ENCODE data around the gene NFIL3. TPM values are rescaled to one million over a fixed set of nuclear protein-coding genes. Genes with fewer than 3 reads are reported as not detected.

The NFIL3 gene
- total RNA-seq, 4 donors from 2014 or later = 13.9 to 38.6 (median 22.7) TPM

- TF ChIP-seq POLR2A (IDR thresholded peaks at IDR 0.05) = no peak
- no peak for TF ChIP-seq CTCF (IDR thresholded peaks at IDR 0.05)
- H3K4me3 ChIP-seq (replicated peaks in 1 of 3) = no peak overlapping the region
- peaks cover 13% of the 10 kb centered on the region in 2 donors for H3K4me1 ChIP-seq
- no peak for DNase-seq
- intact Hi-C loops (cut with DNase I) = loop anchor here (10.0 kb wide), 1 partner anchor 50 kb away; no protein-coding TSS in a partner anchor
- H3K27me3 ChIP-seq = no peaks in the 10 kb centered on the region
- no peaks in the 10 kb centered on the region for H3K9me3 ChIP-seq
- WGBS, 2 donors = 80 to 100% methylated on average over 2 to 3 of the region's 3 CpGs
- H3K27ac ChIP-seq = no peak overlapping the region
- no peaks in the 10 kb centered on the region for H3K36me3 ChIP-seq
Observed at GRCh38 chr9:91364702-91365101, 58.9 kb downstream of the NFIL3 start.

- DNase-seq = no peak
- TF ChIP-seq CTCF (IDR thresholded peaks at IDR 0.05) (no peak), POLR2A (IDR thresholded peaks at IDR 0.05) (no peak)
- H3K9me3 ChIP-seq = no peaks in the 10 kb centered on the region
- H3K4me3 ChIP-seq (replicated peaks in 1 of 3) = no peak overlapping the region
- peaks cover 20% of the 10 kb centered on the region in 2 donors for H3K4me1 ChIP-seq
- intact Hi-C loops (cut with DNase I) = loop anchor here (10.0 kb wide), 1 partner anchor 51 kb away; no protein-coding TSS in a partner anchor
- WGBS, 2 donors = 91 to 96% methylated on average over 5 of the region's 7 CpGs
- H3K36me3 ChIP-seq = no peaks in the 10 kb centered on the region
- no peaks in the 10 kb centered on the region for H3K27me3 ChIP-seq
- H3K27ac ChIP-seq = no peak overlapping the region
Observed at GRCh38 chr9:91364005-91364404, 59.6 kb downstream of the NFIL3 start.

GRCh38 chr9:91362051-91362611 is 61.5 kb downstream of the NFIL3 start:
- intact Hi-C loops (cut with DNase I) = loop anchor here (10.0 kb wide), 1 partner anchor 53 kb away; no protein-coding TSS in a partner anchor
- H3K36me3 ChIP-seq = no peaks in the 10 kb centered on the region
- H3K27ac ChIP-seq = peak overlapping the region in 2 of 3 donors; percentile 95 to 98
- TF ChIP-seq POLR2A (IDR thresholded peaks at IDR 0.05) (no peak), CTCF (IDR thresholded peaks at IDR 0.05) (no peak)
- peaks cover 27 to 31% of the 10 kb centered on the region in 2 donors for H3K4me1 ChIP-seq
- H3K9me3 ChIP-seq = no peaks in the 10 kb centered on the region
- 55 to 56% methylated on average over 15 of the region's 15 CpGs for WGBS, 2 donors
- H3K27me3 ChIP-seq = no peaks in the 10 kb centered on the region
- DNase-seq = no peak
- H3K4me3 ChIP-seq (replicated peaks in 1 of 3) = peak overlapping the region in 2 of 3 donors; percentile 1 to 95

- WGBS, 2 donors = 0 to 1% methylated on average over 15 to 29 of the region's 82 CpGs
- TF ChIP-seq POLR2A (IDR thresholded peaks at IDR 0.05) (peak; percentile 63 to 91), CTCF (IDR thresholded peaks at IDR 0.05) (peak in 2 of 6 experiments; percentile 14 to 21)
- intact Hi-C loops (cut with DNase I) = loop anchor here (10.0 kb wide), 1 partner anchor 53 kb away; no protein-coding TSS in a partner anchor
- H3K4me1 ChIP-seq = peaks cover 27 to 31% of the 10 kb centered on the region in 2 donors
- H3K4me3 ChIP-seq (replicated peaks in 1 of 3) = peak within 1 kb of the TSS; percentile 90 to 97 (median 95)
- H3K27ac ChIP-seq = peak within 1 kb of the TSS; percentile 85 to 98 (median 95)
- H3K27me3 ChIP-seq = no peaks in the 10 kb centered on the region
- no peaks in the 10 kb centered on the region for H3K9me3 ChIP-seq
- no peaks in the 10 kb centered on the region for H3K36me3 ChIP-seq
- peak; percentile 84 to 86 for DNase-seq
Observed at GRCh38 chr9:91361291-91362050, 62.2 kb downstream of the NFIL3 start, which contains the start of gene AUH. Gene AUH, minus strand, starts transcription at chr9:91361918. Its CDS starts 29 bp downstream, at chr9:91361889.
